GM13977 (cell line): ENCODE data around the gene GAGE10.
"Not testable (repeated sequence)": the region's sequence is repeated elsewhere in the genome, so short reads cannot be mapped to it uniquely, and the experiment has no call there.

Experiments
- DNase-seq: peaks from one replicate; pipeline ENCODE4 v3.0.0; 2012; ENCODE audit warnings: low spot score
- in situ Hi-C: fragments of 300-500 bp; cut with MboI; formaldehyde crosslinking; loops from one replicate; pipeline ENCODE4 v1.12.0; 2022; ENCODE audit warnings: low sequenced_read_pairs, low pct_unique_long_range_greater_than_20kb, mixed read lengths, inconsistent platforms; ENCODE audit not compliant: unreplicated experiment

Gene GAGE10

GRCh38 chrX:49330421-49330820 is 27.0 kb downstream of the GAGE10 start:
- DNase-seq, in situ Hi-C loops: not testable (repeated sequence)

- in situ Hi-C loops, DNase-seq: not testable (repeated sequence)
Observed at GRCh38 chrX:49331282-49331681, 27.8 kb downstream of the GAGE10 start, which contains the start of gene GAGE13. GAGE13 (plus strand) TSS chrX:49331582; CDS start chrX:49332738, 1,156 bp downstream.

- in situ Hi-C loops, DNase-seq: not testable (repeated sequence)
Observed at GRCh38 chrX:49331841-49332240, 28.4 kb downstream of the GAGE10 start.

DNA sequence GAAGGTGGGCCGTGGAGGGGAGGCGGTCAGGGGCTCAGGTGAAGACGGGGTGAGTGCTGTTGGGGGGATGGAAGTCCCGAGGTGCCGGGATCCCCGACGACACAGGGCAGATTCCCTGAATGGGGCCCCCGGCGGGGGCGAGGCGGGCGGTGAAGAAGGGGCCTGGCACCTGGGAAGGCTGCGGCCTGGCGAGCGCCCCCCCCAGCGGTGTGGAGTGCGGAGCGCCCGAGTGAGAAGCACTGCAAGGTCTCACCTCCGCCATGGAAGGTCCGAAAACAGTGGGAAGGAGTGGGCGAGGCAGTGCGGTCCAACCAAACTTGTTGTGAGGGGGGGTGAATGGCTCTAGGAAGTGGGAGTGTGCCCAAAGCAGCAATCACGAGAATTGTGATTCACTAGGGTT is 38.0 kb downstream of the GAGE10 start:
- in situ Hi-C loops, DNase-seq: not testable (repeated sequence)

DNA sequence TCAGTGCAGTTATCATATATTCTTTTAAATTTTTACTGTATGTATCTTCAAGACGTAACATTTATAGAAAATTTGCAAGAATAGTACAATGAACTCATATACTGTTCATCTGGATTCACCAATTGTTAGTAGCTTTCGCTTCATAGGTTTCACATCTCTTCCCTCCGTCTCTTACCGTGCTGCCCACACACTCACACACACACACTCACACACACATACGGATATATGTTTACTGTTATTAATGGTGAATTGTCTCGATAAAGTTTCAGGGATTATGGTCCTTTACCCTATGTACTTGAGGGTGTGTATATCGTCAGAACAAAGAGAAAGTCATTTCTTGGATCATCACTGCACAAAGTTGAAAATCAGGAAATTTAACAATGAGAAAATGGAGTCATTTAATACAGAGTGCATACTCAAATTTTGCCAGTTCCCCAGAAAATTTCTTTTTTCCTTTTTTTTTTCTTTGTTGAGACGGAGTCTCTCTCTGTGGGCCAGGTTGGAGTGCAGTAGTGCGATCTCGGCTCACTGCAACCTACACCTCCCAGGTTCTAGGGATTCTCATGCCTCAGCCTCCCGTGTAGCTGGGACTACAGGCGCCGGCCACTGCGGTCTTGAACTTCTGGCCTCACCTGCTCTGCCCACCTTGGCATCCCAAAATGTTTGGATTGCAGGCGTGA is 41.2 kb downstream of the GAGE10 start:
- DNase-seq, in situ Hi-C loops: not testable (repeated sequence)

DNA sequence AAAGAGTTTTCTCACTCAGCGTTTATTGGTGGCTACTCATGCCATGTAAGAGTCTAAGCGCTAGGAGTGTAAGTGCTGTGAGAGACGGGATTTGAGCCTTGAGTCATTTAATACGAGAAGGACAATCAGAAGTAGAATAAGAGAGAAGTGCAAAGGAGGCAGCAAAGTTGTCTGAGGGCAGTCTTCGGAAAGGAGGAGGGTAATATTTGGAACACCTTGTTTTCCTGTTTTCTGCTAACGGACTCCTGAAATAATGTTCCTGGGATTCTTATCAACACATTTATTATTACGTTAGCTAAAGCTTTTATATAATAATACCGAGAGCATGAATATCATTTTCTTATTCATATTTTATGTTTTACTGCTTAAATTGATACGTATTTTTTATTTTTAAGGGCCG is 42.0 kb downstream of the GAGE10 start:
- DNase-seq, in situ Hi-C loops: not testable (repeated sequence)

DNA sequence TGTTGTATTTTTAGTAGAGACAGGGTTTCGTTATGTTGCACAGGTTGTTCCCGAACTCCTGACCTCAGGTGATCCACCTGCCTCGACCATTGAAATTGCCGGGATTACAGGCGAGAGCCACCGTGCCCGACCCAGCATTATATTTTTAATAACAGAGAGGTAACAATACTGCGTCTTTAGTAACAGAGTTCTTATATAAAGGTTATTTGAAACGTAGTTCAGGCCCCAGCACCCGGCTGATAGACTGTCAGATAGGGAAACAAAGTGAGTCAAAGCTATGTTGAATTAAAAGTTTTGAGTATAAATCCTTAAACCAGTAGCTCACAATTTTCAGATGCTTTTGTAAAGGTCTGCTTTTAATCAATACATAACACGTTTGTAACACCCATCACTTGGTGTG is 42.7 kb downstream of the GAGE10 start:
- DNase-seq, in situ Hi-C loops: not testable (repeated sequence)
